PFSK-1 (cell line): ENCODE data around the gene FAM53B.

Experiments used
- POLR2AphosphoS5 ChIP-seq: IDR thresholded peaks from 2 replicates; pipeline ENCODE4 v1.6.1; 2012; ENCODE audit warnings: low read depth, mild to moderate bottlenecking, control low read depth, low read length, moderate library complexity
- SIN3A ChIP-seq: IDR thresholded peaks from 2 replicates; pipeline ENCODE4 v1.6.1; 2012; ENCODE audit warnings: mild to moderate bottlenecking, low read length, moderate library complexity, borderline replicate concordance; ENCODE audit not compliant: insufficient read depth
- TAF1 ChIP-seq: IDR thresholded peaks from 2 replicates; pipeline ENCODE4 v1.6.1; 2012; ENCODE audit warnings: low read length, control low read depth, borderline replicate concordance; ENCODE audit not compliant: insufficient read depth
- TF ChIP-seq, protein P1 (sequence below), 2 experiments: IDR thresholded peaks; 2 replicates each; pipeline versions ENCODE4 v1.6.1 to v1.8.0; 2011 to 2012; ENCODE audit warnings: low read depth in 2 of 2, low read length in 2 of 2, control low read depth in 1 of 2, inconsistent platforms in 1 of 2, mild to moderate bottlenecking in 1 of 2, moderate library complexity in 1 of 2; ENCODE audit not compliant: insufficient read depth in 1 of 2

GRCh38 chr10:124624466-124624865 is 119.7 kb downstream of the FAM53B start:
- TF ChIP-seq POLR2AphosphoS5, result no peak
- TF ChIP-seq, protein P1, sequence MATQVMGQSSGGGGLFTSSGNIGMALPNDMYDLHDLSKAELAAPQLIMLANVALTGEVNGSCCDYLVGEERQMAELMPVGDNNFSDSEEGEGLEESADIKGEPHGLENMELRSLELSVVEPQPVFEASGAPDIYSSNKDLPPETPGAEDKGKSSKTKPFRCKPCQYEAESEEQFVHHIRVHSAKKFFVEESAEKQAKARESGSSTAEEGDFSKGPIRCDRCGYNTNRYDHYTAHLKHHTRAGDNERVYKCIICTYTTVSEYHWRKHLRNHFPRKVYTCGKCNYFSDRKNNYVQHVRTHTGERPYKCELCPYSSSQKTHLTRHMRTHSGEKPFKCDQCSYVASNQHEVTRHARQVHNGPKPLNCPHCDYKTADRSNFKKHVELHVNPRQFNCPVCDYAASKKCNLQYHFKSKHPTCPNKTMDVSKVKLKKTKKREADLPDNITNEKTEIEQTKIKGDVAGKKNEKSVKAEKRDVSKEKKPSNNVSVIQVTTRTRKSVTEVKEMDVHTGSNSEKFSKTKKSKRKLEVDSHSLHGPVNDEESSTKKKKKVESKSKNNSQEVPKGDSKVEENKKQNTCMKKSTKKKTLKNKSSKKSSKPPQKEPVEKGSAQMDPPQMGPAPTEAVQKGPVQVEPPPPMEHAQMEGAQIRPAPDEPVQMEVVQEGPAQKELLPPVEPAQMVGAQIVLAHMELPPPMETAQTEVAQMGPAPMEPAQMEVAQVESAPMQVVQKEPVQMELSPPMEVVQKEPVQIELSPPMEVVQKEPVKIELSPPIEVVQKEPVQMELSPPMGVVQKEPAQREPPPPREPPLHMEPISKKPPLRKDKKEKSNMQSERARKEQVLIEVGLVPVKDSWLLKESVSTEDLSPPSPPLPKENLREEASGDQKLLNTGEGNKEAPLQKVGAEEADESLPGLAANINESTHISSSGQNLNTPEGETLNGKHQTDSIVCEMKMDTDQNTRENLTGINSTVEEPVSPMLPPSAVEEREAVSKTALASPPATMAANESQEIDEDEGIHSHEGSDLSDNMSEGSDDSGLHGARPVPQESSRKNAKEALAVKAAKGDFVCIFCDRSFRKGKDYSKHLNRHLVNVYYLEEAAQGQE (IDR thresholded peaks at IDR 0.05; ENCODE audit: insufficient read depth in 1 of 2, low read depth in 2 of 2, low read length in 2 of 2), result no peak
- TF ChIP-seq TAF1, result no peak
- TF ChIP-seq SIN3A, result no peak
